Fibroblast of lung (primary cell): ENCODE measurements around the gene ANKS1B. TPM values are rescaled to one million over a fixed set of nuclear protein-coding genes. Genes with fewer than 3 reads are reported as not detected.
A peak's percentile ranks its signal among the peaks of the same experiment; 100 is the strongest.

Source experiments
- DNase-seq, 2 donors: peaks; one replicate each; pipeline versions ENCODE4 v3.0.0 to v3.0.0-alpha.2; 2010; ENCODE audit warnings: low read depth in 2 of 2
- H2AFZ ChIP-seq: 2 replicates; pipeline ENCODE4 v1.5.1; 2012; ENCODE audit warnings: low read length, control low read depth, inconsistent platforms
- H3K27ac ChIP-seq: 2 replicates; pipeline ENCODE4 v1.5.1; 2011; ENCODE audit warnings: low read length, control low read depth; ENCODE audit not compliant: insufficient read depth
- H3K27me3 ChIP-seq: 2 replicates; pipeline ENCODE4 v1.5.1; 2011; ENCODE audit warnings: mild to moderate bottlenecking, low read length; ENCODE audit not compliant: control insufficient read depth, insufficient read depth
- H3K36me3 ChIP-seq: 2 replicates; pipeline ENCODE4 v1.5.1; 2011; ENCODE audit warnings: low read length; ENCODE audit not compliant: control insufficient read depth, insufficient read depth
- H3K4me1 ChIP-seq: 2 replicates; pipeline ENCODE4 v1.5.1; 2011; ENCODE audit warnings: low read length; ENCODE audit not compliant: control insufficient read depth, insufficient read depth; ENCODE audit errors: extremely low read depth
- H3K4me2 ChIP-seq: 2 replicates; pipeline ENCODE4 v1.5.1; 2011; ENCODE audit warnings: low read length, control low read depth; ENCODE audit not compliant: insufficient read depth; ENCODE audit errors: extremely low read depth
- H3K4me3 ChIP-seq, 4 experiments: fragments of 200-600 bp in 1 of 4; sonication (generic) in 1 of 4; replicated peaks in 1 of 4; 2 replicates each; pipeline ENCODE4 v1.5.1; 2011 to 2016; ENCODE audit warnings: low read length in 4 of 4, low read depth in 3 of 4, mild to moderate bottlenecking in 3 of 4, control low read depth in 2 of 4, inconsistent platforms in 1 of 4, mixed read lengths in 1 of 4; ENCODE audit not compliant: insufficient read depth in 1 of 4; ENCODE audit errors: control extremely low read depth in 1 of 4
- H3K79me2 ChIP-seq: 2 replicates; pipeline ENCODE4 v1.5.1; 2012; ENCODE audit warnings: mild to moderate bottlenecking, low read length, inconsistent platforms; ENCODE audit not compliant: control insufficient read depth, insufficient read depth
- H3K9ac ChIP-seq: 2 replicates; pipeline ENCODE4 v1.5.1; 2011; ENCODE audit warnings: mild to moderate bottlenecking, low read length, control low read depth; ENCODE audit not compliant: insufficient read depth
- H3K9me3 ChIP-seq: 2 replicates; pipeline ENCODE4 v1.5.1; 2012; ENCODE audit warnings: low read depth, low read length; ENCODE audit not compliant: control insufficient read depth, insufficient read depth
- H4K20me1 ChIP-seq: 2 replicates; pipeline ENCODE4 v1.5.1; 2011; ENCODE audit warnings: low read length; ENCODE audit not compliant: control insufficient read depth, insufficient read depth; ENCODE audit errors: extremely low read depth
- EZH2 ChIP-seq: IDR thresholded peaks from 2 replicates; pipeline ENCODE4 v1.5.1; 2012; ENCODE audit warnings: low read length, control low read depth, mild to moderate bottlenecking; ENCODE audit errors: missing control alignments
- polyA plus RNA-seq, 2 donors: library from polyadenylated mRNA; depleted of rRNA in 1 of 2; stranded (reverse) in 1 of 2; unstranded in 1 of 2; fragments of >200 nt; gene quantifications; 2 replicates each; pipeline ENCODE4 v1.2.1, GENCODE V29; 2011 to 2012; ENCODE audit warnings: missing spikeins in 1 of 2
- total RNA-seq: library from RNA; depleted of rRNA; stranded (reverse); fragments of >200 nt; gene quantifications from 2 replicates; pipeline ENCODE4 v1.2.1, GENCODE V29; 2014
- TF ChIP-seq, protein P1 (sequence below), 2 donors: IDR thresholded peaks in 1 of 2; conservative IDR thresholded peaks in 1 of 2; 1 replicate in 1 of 2; 2 replicates in 1 of 2; pipeline ENCODE4 v1.5.1; 2011 to 2012; ENCODE audit warnings: low read length in 2 of 2, control low read depth in 1 of 2, inconsistent platforms in 1 of 2, low read depth in 1 of 2, mild to moderate bottlenecking in 1 of 2

Gene ANKS1B
- total and polyA plus RNA-seq, 2 donors (not counting 1 experiment from before 2014, with no cell fraction given), result 0.11 to 0.83 TPM

DNA sequence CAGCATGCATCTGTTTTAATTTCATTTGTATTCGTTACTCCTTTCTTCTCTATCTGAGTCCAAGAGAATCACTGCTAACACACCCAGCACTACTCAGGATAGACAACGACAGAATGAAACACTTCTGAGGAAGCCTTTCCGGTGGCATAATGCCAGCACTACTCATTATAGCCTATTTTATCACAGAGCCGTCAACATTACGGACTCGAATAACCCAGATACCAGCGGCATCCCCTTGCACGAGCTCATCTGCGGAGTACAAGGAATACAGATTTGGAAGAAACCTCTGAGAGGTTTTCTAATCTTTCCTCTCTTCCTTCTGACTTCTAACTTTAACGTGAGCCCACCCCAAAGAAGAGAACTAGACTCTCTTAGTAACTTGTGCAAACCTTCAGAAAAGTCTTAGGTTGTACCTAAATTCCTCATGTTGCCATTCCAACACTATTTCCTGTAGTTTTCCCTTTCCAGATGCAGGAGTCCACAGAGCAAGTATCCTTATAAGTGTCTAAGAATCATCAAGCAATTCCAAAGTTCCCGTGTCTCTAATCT, 1091.5 kb downstream of the ANKS1B start:
- H2AFZ ChIP-seq, result no peak overlapping the region
- H3K4me2 ChIP-seq, result no peak overlapping the region

DNA sequence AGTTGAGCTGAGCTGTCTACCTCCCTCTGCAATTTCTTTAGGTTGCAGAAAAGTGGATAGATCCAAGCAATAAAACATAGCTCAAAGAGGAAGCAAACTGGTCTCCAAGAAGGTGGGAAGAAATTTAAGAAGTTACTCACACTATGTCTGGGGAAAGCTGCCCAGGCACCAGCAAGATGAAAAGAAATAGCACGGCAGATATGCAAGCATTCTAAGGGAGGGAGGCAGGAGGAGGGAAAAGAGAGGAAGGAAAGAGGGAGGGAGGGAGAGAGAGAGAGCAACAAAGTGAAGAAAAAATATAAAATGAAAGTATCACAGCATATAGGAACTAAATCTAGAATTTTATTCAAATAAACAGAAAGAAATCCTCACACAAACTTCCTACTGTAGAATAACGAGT, 1099.0 kb downstream of the ANKS1B start:
- H3K36me3 ChIP-seq, result no peaks in the 10 kb centered on the region
- no peaks in the 10 kb centered on the region for H3K27me3 ChIP-seq
- H3K9ac ChIP-seq, result no peak overlapping the region
- H2AFZ ChIP-seq, result no peak overlapping the region
- H3K9me3 ChIP-seq, result no peaks in the 10 kb centered on the region
- H3K79me2 ChIP-seq, result no peaks in the 10 kb centered on the region
- no peak for TF ChIP-seq EZH2
- TF ChIP-seq, protein P1, sequence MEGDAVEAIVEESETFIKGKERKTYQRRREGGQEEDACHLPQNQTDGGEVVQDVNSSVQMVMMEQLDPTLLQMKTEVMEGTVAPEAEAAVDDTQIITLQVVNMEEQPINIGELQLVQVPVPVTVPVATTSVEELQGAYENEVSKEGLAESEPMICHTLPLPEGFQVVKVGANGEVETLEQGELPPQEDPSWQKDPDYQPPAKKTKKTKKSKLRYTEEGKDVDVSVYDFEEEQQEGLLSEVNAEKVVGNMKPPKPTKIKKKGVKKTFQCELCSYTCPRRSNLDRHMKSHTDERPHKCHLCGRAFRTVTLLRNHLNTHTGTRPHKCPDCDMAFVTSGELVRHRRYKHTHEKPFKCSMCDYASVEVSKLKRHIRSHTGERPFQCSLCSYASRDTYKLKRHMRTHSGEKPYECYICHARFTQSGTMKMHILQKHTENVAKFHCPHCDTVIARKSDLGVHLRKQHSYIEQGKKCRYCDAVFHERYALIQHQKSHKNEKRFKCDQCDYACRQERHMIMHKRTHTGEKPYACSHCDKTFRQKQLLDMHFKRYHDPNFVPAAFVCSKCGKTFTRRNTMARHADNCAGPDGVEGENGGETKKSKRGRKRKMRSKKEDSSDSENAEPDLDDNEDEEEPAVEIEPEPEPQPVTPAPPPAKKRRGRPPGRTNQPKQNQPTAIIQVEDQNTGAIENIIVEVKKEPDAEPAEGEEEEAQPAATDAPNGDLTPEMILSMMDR (conservative IDR thresholded peaks at IDR 0.05 in 1 of 2, IDR thresholded peaks at IDR 0.05 in 1 of 2; ENCODE audit: low read depth in 1 of 2, low read length in 2 of 2), result no peak
- no peak overlapping the region for H3K27ac ChIP-seq
- no peak overlapping the region for H3K4me3 ChIP-seq
- H4K20me1 ChIP-seq, result no peaks in the 10 kb centered on the region
- no peaks in the 10 kb centered on the region for H3K4me1 ChIP-seq
- DNase-seq, result no peak
- no peak overlapping the region for H3K4me2 ChIP-seq

More for the DNA sequence above, 1091.5 kb downstream of the ANKS1B start:
- no peaks in the 10 kb centered on the region for H3K36me3 ChIP-seq
- H3K4me1 ChIP-seq, result no peaks in the 10 kb centered on the region
- no peaks in the 10 kb centered on the region for H3K79me2 ChIP-seq
- H3K4me3 ChIP-seq, result no peak overlapping the region
- H4K20me1 ChIP-seq, result no peaks in the 10 kb centered on the region
- H3K27ac ChIP-seq, result no peak overlapping the region
- TF ChIP-seq, protein P1 (conservative IDR thresholded peaks at IDR 0.05 in 1 of 2, IDR thresholded peaks at IDR 0.05 in 1 of 2; ENCODE audit: low read depth in 1 of 2, low read length in 2 of 2), result no peak
- TF ChIP-seq EZH2, result peak; percentile 34
- no peaks in the 10 kb centered on the region for H3K9me3 ChIP-seq
- DNase-seq, result no peak
- H3K9ac ChIP-seq, result no peak overlapping the region
- peaks cover 20% of the 10 kb centered on the region for H3K27me3 ChIP-seq

- Histone ChIP-seq H3K79me2 (no peaks in the 10 kb centered on the region), H3K9ac (no peak overlapping the region), H2AFZ (no peak overlapping the region), H3K27me3 (no peaks in the 10 kb centered on the region), H3K36me3 (no peaks in the 10 kb centered on the region), H3K4me3 (no peak overlapping the region), H3K27ac (no peak overlapping the region), H4K20me1 (no peaks in the 10 kb centered on the region), H3K9me3 (no peaks in the 10 kb centered on the region), H3K4me2 (no peak overlapping the region), H3K4me1 (no peaks in the 10 kb centered on the region)
- DNase-seq, result no peak
- TF ChIP-seq EZH2, result no peak
- TF ChIP-seq, protein P1 (conservative IDR thresholded peaks at IDR 0.05 in 1 of 2, IDR thresholded peaks at IDR 0.05 in 1 of 2; ENCODE audit: low read depth in 1 of 2, low read length in 2 of 2), result no peak
These were observed 1101.5 kb downstream of the ANKS1B start for GRCh38 chr12:98883231-98883630.
